ENCODE results near the gene RPS2. TPM values are rescaled to one million over a fixed set of nuclear protein-coding genes. Genes with fewer than 3 reads are reported as not detected.
"Not testable (repeated sequence)": the region's sequence is repeated elsewhere in the genome, so short reads cannot be mapped to it uniquely, and the experiment has no call there.

Gene RPS2
- total RNA-seq, 2 donors from 2014 or later = 782 to 1,247 TPM

DNA sequence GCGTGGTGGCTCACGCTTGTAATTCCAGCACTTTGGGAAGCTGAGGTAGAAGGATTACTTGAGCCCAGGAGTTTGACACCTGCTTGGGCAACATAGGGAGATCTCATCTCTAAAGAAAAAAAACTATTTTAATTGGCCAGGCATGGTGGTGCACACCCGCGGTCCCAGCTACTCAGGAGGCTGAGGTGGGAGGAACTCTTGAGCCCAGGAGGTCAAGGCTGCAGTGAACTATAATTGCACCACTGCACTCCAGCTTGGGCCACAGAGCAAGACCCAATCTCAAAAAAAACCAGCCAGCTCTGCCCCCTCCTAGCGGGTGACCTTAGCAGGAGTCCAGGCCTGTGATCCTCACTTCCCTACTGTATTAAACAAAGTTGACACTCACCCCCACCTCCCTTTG lies 40.5 kb downstream of the RPS2 start:
- Histone ChIP-seq H3K27me3 (peaks cover 7 to 16% of the 10 kb centered on the region in 2 donors), H3K27ac (no peak overlapping the region)

DNA sequence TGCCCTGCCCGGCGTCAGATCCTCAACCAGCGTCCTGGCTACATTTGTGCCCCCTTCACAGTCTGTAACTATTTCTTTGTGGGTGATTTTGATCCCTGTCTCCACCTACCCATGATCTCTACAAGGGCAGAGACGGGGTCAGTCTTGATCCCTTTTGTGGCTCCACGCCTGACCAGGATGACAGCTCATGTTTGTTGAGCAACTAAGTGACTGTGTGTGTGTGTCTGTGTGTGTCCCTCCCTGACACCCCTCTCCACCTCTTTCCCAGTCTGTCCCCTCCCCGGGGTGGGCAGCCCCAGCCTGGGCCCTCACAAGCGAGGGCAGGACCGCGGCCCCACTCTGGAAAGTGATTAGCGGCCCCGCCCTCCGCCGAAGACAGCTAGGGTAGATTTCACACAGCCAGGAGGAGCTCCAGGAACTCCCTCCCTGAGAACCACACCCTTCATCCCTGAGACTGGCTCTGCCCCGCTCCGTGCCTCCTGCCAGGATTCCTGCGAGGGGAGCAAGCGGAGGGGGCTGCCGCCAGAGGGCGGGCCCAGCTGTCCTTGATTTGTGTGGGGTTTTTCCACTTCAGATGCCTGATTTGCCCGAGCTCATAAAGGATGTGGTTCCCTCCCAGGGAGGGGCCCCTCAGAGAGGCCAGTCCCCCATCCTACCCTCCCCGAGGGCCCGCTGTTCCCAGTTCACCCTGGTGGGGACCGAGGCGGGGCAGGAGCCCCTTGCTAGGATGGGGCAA lies 41.2 kb downstream of the RPS2 start:
- no peak overlapping the region for H3K27ac ChIP-seq
- no peak overlapping the region for H3K4me3 ChIP-seq
- TF ChIP-seq, protein P1, sequence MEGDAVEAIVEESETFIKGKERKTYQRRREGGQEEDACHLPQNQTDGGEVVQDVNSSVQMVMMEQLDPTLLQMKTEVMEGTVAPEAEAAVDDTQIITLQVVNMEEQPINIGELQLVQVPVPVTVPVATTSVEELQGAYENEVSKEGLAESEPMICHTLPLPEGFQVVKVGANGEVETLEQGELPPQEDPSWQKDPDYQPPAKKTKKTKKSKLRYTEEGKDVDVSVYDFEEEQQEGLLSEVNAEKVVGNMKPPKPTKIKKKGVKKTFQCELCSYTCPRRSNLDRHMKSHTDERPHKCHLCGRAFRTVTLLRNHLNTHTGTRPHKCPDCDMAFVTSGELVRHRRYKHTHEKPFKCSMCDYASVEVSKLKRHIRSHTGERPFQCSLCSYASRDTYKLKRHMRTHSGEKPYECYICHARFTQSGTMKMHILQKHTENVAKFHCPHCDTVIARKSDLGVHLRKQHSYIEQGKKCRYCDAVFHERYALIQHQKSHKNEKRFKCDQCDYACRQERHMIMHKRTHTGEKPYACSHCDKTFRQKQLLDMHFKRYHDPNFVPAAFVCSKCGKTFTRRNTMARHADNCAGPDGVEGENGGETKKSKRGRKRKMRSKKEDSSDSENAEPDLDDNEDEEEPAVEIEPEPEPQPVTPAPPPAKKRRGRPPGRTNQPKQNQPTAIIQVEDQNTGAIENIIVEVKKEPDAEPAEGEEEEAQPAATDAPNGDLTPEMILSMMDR (IDR thresholded peaks at IDR 0.05) = peak in 1 of 2 donors; percentile 45
- H3K36me3 ChIP-seq = no peaks in the 10 kb centered on the region
- no peaks in the 10 kb centered on the region for H3K9me3 ChIP-seq
- peaks cover 0 to 11% of the 10 kb centered on the region in 2 donors for H3K4me1 ChIP-seq
- peaks cover 9 to 21% of the 10 kb centered on the region in 2 donors for H3K27me3 ChIP-seq
- DNase-seq (ENCODE audit: low spot score) = no peak

More for the DNA sequence above, 40.5 kb downstream of the RPS2 start:
- H3K4me1 ChIP-seq = peaks cover 0 to 10% of the 10 kb centered on the region in 2 donors
- H3K36me3 ChIP-seq = no peaks in the 10 kb centered on the region
- TF ChIP-seq, protein P1 (IDR thresholded peaks at IDR 0.05) = no peak
- DNase-seq (ENCODE audit: low spot score) = no peak
- H3K4me3 ChIP-seq = no peak overlapping the region
- no peaks in the 10 kb centered on the region for H3K9me3 ChIP-seq

DNA sequence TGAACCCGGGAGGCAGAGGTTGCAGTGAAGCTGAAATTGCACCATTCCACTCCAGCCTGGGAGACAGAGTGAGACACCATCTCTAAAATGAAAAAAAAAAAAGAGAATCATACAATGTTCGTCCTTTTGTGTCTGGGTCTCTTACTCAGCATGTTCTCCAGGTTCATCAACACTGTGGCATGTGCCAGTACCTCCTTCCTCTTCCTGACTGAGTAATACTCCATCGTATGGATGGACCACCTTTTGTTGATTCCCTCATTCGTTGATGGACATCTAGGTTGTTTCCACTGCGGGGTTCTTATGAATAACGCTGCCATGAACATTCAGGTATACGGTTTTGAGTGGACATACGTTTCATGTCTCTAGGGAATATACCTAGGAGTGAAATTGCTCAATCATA lies 42.3 kb downstream of the RPS2 start:
- no peaks in the 10 kb centered on the region for H3K36me3 ChIP-seq
- no peak overlapping the region for H3K27ac ChIP-seq
- no peak overlapping the region for H3K4me3 ChIP-seq
- H3K9me3 ChIP-seq = no peaks in the 10 kb centered on the region
- no peak for DNase-seq (ENCODE audit: low spot score)
- TF ChIP-seq, protein P1 (IDR thresholded peaks at IDR 0.05) = no peak
- peaks cover 10 to 25% of the 10 kb centered on the region in 2 donors for H3K27me3 ChIP-seq
- H3K4me1 ChIP-seq = peaks cover 0 to 13% of the 10 kb centered on the region in 2 donors

DNA sequence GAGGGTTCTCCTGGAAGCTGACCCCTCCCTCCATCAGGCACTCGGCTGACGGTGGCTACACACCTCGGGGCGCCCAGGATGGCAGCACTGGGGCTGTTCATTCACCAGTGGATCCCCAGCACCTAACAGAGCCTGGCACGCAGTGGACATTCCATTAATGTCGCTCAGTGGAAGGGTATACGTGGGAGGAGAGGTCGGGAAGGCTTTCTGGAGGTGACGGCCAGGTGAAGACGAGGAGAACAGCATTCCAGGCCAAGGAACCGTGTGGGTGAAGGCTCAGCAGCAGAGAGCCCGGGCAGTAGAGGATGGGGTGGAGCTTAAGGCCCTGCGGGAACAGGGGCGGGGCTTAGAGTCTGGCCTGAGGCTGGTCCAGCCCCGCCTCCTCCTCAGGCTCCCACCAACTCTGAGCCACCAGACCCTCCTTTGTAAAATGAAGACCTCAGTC lies 43.9 kb downstream of the RPS2 start:
- no peak for DNase-seq (ENCODE audit: low spot score)
- peaks cover 13 to 33% of the 10 kb centered on the region in 2 donors for H3K27me3 ChIP-seq
- no peak overlapping the region for H3K27ac ChIP-seq
- H3K4me3 ChIP-seq = no peak overlapping the region
- H3K4me1 ChIP-seq = peaks cover 0 to 13% of the 10 kb centered on the region in 2 donors
- TF ChIP-seq, protein P1 (IDR thresholded peaks at IDR 0.05) = no peak
- H3K36me3 ChIP-seq = no peaks in the 10 kb centered on the region
- no peaks in the 10 kb centered on the region for H3K9me3 ChIP-seq

DNA sequence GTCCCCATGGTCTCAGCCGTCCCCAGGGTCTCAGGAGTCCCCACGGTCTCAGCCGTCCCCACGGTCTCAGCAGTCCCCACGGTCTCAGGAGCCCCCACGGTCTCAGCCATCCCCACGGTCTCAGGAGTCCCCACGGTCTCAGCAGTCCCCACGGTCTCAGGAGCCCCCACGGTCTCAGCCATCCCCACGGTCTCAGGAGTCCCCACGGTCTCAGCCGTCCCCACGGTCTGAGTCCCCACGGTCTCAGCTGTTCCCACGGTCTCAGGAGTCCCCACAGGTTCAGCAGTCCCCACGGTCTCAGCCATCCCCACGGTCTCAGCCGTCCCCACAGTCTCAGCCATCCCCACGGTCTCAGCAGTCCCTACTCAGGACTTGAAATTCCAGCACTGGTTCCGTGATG lies 44.5 kb downstream of the RPS2 start:
- H3K4me3 ChIP-seq; H3K27ac ChIP-seq; H3K36me3 ChIP-seq; DNase-seq (ENCODE audit: low spot score); H3K9me3 ChIP-seq: not testable (repeated sequence)
- H3K27me3 ChIP-seq = peaks cover 13 to 33% of the 10 kb centered on the region in 2 donors
- H3K4me1 ChIP-seq = peaks cover 0 to 13% of the 10 kb centered on the region in 2 donors

DNA sequence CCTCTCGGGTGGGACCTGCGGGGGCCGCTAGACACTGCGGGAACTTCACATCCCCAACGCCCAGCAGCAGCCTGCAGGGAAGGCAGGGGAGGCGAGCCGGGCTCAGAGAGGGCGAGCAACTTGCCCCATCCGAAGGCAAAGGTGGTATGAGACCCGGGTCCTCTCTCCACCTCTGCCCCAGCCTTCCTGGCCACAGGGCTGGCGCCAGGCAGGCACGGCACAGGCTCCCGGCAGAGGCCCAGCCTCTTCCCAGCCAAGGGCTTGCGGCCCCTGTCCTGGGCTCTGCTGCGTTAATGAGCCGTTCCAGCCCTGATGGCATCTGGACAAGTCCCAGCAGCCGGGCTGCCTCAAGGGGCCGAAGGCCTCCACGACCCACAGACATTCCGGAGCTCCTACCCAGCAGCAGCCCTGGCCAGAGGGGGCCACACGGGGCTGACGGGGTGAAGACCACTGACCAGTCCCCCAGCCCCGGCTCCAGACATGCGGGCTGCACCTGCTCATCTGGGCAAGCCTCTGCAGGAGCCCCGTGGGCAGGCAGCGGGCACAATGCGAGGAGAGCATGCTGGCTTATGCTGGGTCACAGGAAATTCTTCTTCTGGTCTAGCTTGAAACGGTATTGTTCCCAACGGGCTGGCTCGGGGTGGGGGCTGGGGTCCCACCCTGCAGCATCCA lies 45.2 kb downstream of the RPS2 start:
- no peak for DNase-seq (ENCODE audit: low spot score)
- Histone ChIP-seq H3K36me3 (no peaks in the 10 kb centered on the region), H3K4me1 (peaks cover 0 to 13% of the 10 kb centered on the region in 2 donors), H3K4me3 (no peak overlapping the region), H3K27me3 (peaks cover 13 to 33% of the 10 kb centered on the region in 2 donors), H3K27ac (no peak overlapping the region), H3K9me3 (no peaks in the 10 kb centered on the region)
- TF ChIP-seq, protein P1 (IDR thresholded peaks at IDR 0.05) = no peak
